Measurements from ENCODE around the gene DLGAP4.

GRCh38 chr20:36298061-36298460 lies 8.1 kb upstream of the DLGAP4 start:
- TF ChIP-seq CTCF (IDR thresholded peaks at IDR 0.05) (no peak), POLR2A (IDR thresholded peaks at IDR 0.05) (no peak)

Measured in breast epithelium (tissue), 3 donors.